Peyer's patch (tissue), 4 donors: ENCODE data around the gene STX18. TPM values are rescaled to one million over a fixed set of nuclear protein-coding genes. Genes with fewer than 3 reads are reported as not detected.

Source experiments
- DNase-seq, 3 donors: peaks; one replicate each; pipeline ENCODE4 v3.0.0-alpha.2; 2017 to 2019
- H3K27ac ChIP-seq, 4 donors: fragments of 200-600 bp; sonication (generic); one replicate each; pipeline ENCODE4 v1.5.1; 2016 to 2019
- H3K27me3 ChIP-seq, 2 donors: fragments of 200-600 bp; sonication (generic); one replicate each; pipeline ENCODE4 v1.5.1; 2019
- H3K36me3 ChIP-seq, 3 donors: fragments of 200-600 bp; sonication (generic); one replicate each; pipeline ENCODE4 v1.5.1; 2016 to 2019
- H3K4me1 ChIP-seq, 4 donors: fragments of 200-600 bp; sonication (generic); one replicate each; pipeline ENCODE4 v1.5.1; 2016 to 2019
- H3K4me3 ChIP-seq, 4 donors: fragments of 200-600 bp; sonication (generic); 1 replicate in 3 of 4; 2 replicates in 1 of 4; pipeline ENCODE4 v1.5.1; 2016 to 2019; ENCODE audit warnings: mild to moderate bottlenecking in 1 of 4
- H3K9me3 ChIP-seq, 4 donors: fragments of 200-600 bp; sonication (generic); one replicate each; pipeline ENCODE4 v1.5.1; 2016 to 2019; ENCODE audit warnings: mild to moderate bottlenecking in 1 of 4
- CTCF ChIP-seq, 6 experiments: fragments of 450-650 bp in 4 of 6; fragments of 200-600 bp in 2 of 6; sonication (generic) in 1 of 6; IDR thresholded peaks; one replicate each; pipeline ENCODE4 v1.5.1; 2017 to 2019; ENCODE audit warnings: antibody characterized with exemption in 6 of 6, mild to moderate bottlenecking in 3 of 6, moderate library complexity in 1 of 6
- POLR2A ChIP-seq, 2 donors: fragments of 450-650 bp; IDR thresholded peaks; one replicate each; pipeline ENCODE4 v1.5.1; 2017; ENCODE audit warnings: antibody characterized with exemption in 2 of 2, mild to moderate bottlenecking in 2 of 2, moderate library complexity in 2 of 2
- total RNA-seq, 4 donors: library from RNA; depleted of rRNA; stranded (reverse); fragments of >200 nt; gene quantifications; one replicate each; pipeline ENCODE4 v1.1.0, GENCODE V29; 2016

Gene STX18
- total RNA-seq, 4 donors from 2014 or later: 33.0 to 56.0 (median 42.3) TPM

DNA sequence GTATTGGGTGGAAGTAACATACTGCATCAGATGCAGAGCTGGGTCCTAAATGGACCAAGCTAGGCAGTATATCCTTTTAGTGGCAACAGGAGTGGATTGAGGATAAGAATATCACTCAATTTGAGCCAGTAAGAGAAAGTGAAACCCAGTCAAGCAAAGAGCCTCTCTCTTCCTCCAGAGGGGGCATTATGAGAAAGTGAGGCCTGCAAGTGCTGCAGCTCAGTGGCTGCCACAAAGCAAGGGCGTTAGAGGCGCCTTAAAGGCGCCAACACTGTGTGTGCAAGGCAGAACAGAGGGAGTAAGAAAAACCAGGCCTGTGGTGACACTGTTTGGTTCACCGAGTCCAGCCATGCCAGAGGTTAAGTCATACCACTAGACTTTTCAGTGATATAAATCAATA is 17.5 kb downstream of the STX18 start:
- DNase-seq: peak in 2 of 3 donors; percentile 29 to 54
- H3K4me3 ChIP-seq: no peak overlapping the region
- no peak overlapping the region for H3K27ac ChIP-seq
- H3K27me3 ChIP-seq: no peaks in the 10 kb centered on the region
- no peaks in the 10 kb centered on the region for H3K36me3 ChIP-seq
- no peaks in the 10 kb centered on the region for H3K9me3 ChIP-seq
- no peak for TF ChIP-seq POLR2A (IDR thresholded peaks at IDR 0.05)
- peak in 3 of 6 experiments; percentile 17 to 36 (median 33) for TF ChIP-seq CTCF (IDR thresholded peaks at IDR 0.05)
- no peaks in the 10 kb centered on the region for H3K4me1 ChIP-seq

GRCh38 chr4:4521731-4522130 is 20.1 kb downstream of the STX18 start:
- no peaks in the 10 kb centered on the region for H3K36me3 ChIP-seq

DNA sequence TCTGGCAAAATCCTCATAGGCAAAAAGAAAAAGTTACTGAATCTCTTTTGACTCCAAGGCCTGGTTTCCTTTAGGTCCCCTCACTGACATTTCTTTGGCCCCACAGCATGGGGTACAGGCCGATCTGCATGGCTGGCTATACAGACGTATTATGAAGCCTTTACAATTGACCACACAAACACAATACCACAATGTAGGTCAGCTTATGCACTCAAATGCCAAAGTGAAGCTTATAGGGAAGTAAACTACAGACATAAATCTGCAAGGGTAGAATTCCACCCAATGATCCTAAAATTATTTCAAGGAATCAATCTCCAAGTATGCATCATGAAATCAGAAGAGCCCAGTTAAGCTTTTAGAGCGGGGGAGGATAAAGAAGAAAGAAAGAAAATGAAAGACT is 20.7 kb downstream of the STX18 start:
- Histone ChIP-seq H3K4me1 (no peaks in the 10 kb centered on the region), H3K27me3 (no peaks in the 10 kb centered on the region), H3K4me3 (no peak overlapping the region), H3K36me3 (no peaks in the 10 kb centered on the region), H3K27ac (no peak overlapping the region), H3K9me3 (no peaks in the 10 kb centered on the region)
- TF ChIP-seq CTCF (IDR thresholded peaks at IDR 0.05) (no peak), POLR2A (IDR thresholded peaks at IDR 0.05) (no peak)
- DNase-seq: no peak

More at GRCh38 chr4:4521731-4522130, 20.1 kb downstream of the STX18 start:
- DNase-seq: no peak
- H3K27me3 ChIP-seq: no peaks in the 10 kb centered on the region
- TF ChIP-seq CTCF (IDR thresholded peaks at IDR 0.05) (no peak), POLR2A (IDR thresholded peaks at IDR 0.05) (no peak)
- H3K4me3 ChIP-seq: no peak overlapping the region
- H3K27ac ChIP-seq: no peak overlapping the region
- no peaks in the 10 kb centered on the region for H3K9me3 ChIP-seq
- H3K4me1 ChIP-seq: no peaks in the 10 kb centered on the region

DNA sequence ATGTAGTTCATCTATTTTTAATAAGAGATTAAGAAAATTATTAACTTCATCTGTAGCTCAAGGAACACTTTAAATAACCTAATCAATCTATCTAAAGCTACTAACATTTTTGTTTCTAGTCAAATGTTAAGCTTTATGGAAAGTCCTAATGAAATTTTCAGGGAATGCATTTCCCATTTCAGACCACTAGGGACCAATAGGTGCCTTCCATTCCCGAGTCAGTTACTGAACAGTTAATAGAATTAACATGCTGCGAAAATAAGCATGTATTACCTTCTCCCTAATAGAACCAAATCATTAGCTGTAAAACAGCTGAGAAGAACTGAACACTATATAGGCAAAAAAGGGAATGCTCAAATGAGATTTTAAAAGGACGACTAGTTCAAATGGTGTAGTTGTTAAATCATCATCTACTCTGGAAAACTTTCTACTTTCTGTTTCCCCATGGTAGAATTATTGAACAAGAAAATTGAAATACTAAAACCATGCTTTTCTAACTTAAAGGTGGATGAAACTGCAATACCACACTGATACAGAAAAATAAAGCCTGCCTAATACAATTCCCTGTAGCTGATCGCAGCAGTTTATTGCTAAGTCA is 22.5 kb downstream of the STX18 start:
- Histone ChIP-seq H3K9me3 (no peaks in the 10 kb centered on the region), H3K36me3 (no peaks in the 10 kb centered on the region), H3K4me1 (no peaks in the 10 kb centered on the region), H3K27me3 (no peaks in the 10 kb centered on the region), H3K4me3 (no peak overlapping the region), H3K27ac (no peak overlapping the region)
- TF ChIP-seq CTCF (IDR thresholded peaks at IDR 0.05) (peak; percentile 8 to 54 (median 48)), POLR2A (IDR thresholded peaks at IDR 0.05) (no peak)
- no peak for DNase-seq

- no peaks in the 10 kb centered on the region for H3K36me3 ChIP-seq
- no peak for DNase-seq
- H3K4me1 ChIP-seq: no peaks in the 10 kb centered on the region
- TF ChIP-seq POLR2A (IDR thresholded peaks at IDR 0.05): no peak
- no peak overlapping the region for H3K4me3 ChIP-seq
- H3K9me3 ChIP-seq: no peaks in the 10 kb centered on the region
- no peak overlapping the region for H3K27ac ChIP-seq
- no peaks in the 10 kb centered on the region for H3K27me3 ChIP-seq
Measured at GRCh38 chr4:4518747-4519146, 23.1 kb downstream of the STX18 start.

- DNase-seq: no peak
- no peaks in the 10 kb centered on the region for H3K27me3 ChIP-seq
- H3K4me1 ChIP-seq: no peaks in the 10 kb centered on the region
- no peak overlapping the region for H3K27ac ChIP-seq
- TF ChIP-seq POLR2A (IDR thresholded peaks at IDR 0.05) (no peak), CTCF (IDR thresholded peaks at IDR 0.05) (no peak)
- no peak overlapping the region for H3K4me3 ChIP-seq
- no peaks in the 10 kb centered on the region for H3K9me3 ChIP-seq
- H3K36me3 ChIP-seq: no peaks in the 10 kb centered on the region
Measured at GRCh38 chr4:4514786-4515185, 27.1 kb downstream of the STX18 start.
